IMR-90 (cell line): ENCODE measurements around the gene GCLC. TPM values are rescaled to one million over a fixed set of nuclear protein-coding genes. Genes with fewer than 3 reads are reported as not detected.

Experiments
- ATAC-seq: fragments of 200-7000 bp; cut with Tn5 transposase; 2 replicates; pipeline ENCODE4 v1.9.1; 2020; ENCODE audit warnings: low read depth, mild to moderate bottlenecking, moderate library complexity
- BruUV-seq: library from RNA; stranded (reverse); fragments of 400-500 nt; replicated peaks from 2 replicates; lab custom pipeline; 2021; lab: Mats Ljungman, UMichigan
- CTCF ChIA-PET: fragments of 300-600 bp; formaldehyde crosslinking; extraction: SDS; loops from one replicate; lab custom pipeline; 2021; ENCODE audit warnings: antibody characterized with exemption; lab: Yijun Ruan, JAX
- POLR2A ChIA-PET: fragments of 300-600 bp; sonication (Branson Sonifier 250); formaldehyde crosslinking; loops from one replicate; lab custom pipeline; 2022; ENCODE audit warnings: antibody characterized with exemption; ENCODE audit not compliant: unreplicated experiment; lab: Charles Lee
- DNase-seq: peaks from one replicate; pipeline ENCODE4 v3.0.0; 2013
- H2AFZ ChIP-seq: replicated peaks from 2 replicates; pipeline ENCODE3; 2013; ENCODE audit warnings: low read length, mild to moderate bottlenecking; ENCODE audit not compliant: poor library complexity
- H2AK5ac ChIP-seq: 2 replicates; pipeline ENCODE4 v1.6.1; 2013; ENCODE audit warnings: low read depth, low read length, inconsistent platforms
- H2AK9ac ChIP-seq: replicated peaks from 2 replicates; pipeline ENCODE3; 2013; ENCODE audit warnings: mild to moderate bottlenecking, low read depth, low read length, moderate library complexity; ENCODE audit not compliant: poor library complexity
- H2BK120ac ChIP-seq: 2 replicates; pipeline ENCODE4 v1.6.1; 2013; ENCODE audit warnings: low read depth, low read length, inconsistent platforms
- H2BK15ac ChIP-seq: 3 replicates; pipeline ENCODE4 v1.6.1; 2013; ENCODE audit warnings: low read depth, low read length, inconsistent platforms
- H2BK20ac ChIP-seq: 2 replicates; pipeline ENCODE4 v1.6.1; 2013; ENCODE audit warnings: low read depth, mild to moderate bottlenecking, inconsistent platforms, low read length, moderate library complexity
- H2BK5ac ChIP-seq: 2 replicates; pipeline ENCODE4 v1.6.1; 2013; ENCODE audit warnings: mild to moderate bottlenecking, low read depth, low read length, inconsistent platforms; ENCODE audit not compliant: poor library complexity, severe bottlenecking
- H3K14ac ChIP-seq: replicated peaks from 2 replicates; pipeline ENCODE4 v1.6.1; 2013; ENCODE audit warnings: low read depth, low read length, inconsistent platforms
- H3K18ac ChIP-seq: 2 replicates; pipeline ENCODE4 v1.6.1; 2013; ENCODE audit warnings: low read depth, low read length, control low read depth
- H3K23ac ChIP-seq: 2 replicates; pipeline ENCODE4 v1.6.1; 2013; ENCODE audit warnings: low read depth, low read length, inconsistent platforms
- H3K27ac ChIP-seq: 2 replicates; pipeline ENCODE4 v1.5.1; 2013; ENCODE audit warnings: mild to moderate bottlenecking, control low read depth, low read length; ENCODE audit not compliant: insufficient read depth
- H3K27me3 ChIP-seq: 2 replicates; pipeline ENCODE4 v1.6.1; 2013; ENCODE audit warnings: low read length; ENCODE audit not compliant: control insufficient read depth, insufficient read depth
- H3K36me3 ChIP-seq: 2 replicates; pipeline ENCODE4 v1.6.1; 2013; ENCODE audit warnings: low read length, mixed read lengths; ENCODE audit not compliant: control insufficient read depth, insufficient read depth
- H3K4ac ChIP-seq: 2 replicates; pipeline ENCODE4 v1.6.1; 2013; ENCODE audit warnings: low read depth, low read length, inconsistent platforms
- H3K4me1 ChIP-seq: 2 replicates; pipeline ENCODE4 v1.6.1; 2013; ENCODE audit warnings: low read length, mixed read lengths; ENCODE audit not compliant: control insufficient read depth, insufficient read depth
- H3K4me2 ChIP-seq: 2 replicates; pipeline ENCODE4 v1.6.1; 2013; ENCODE audit warnings: low read depth, mild to moderate bottlenecking, control low read depth, low read length, moderate library complexity
- H3K4me3 ChIP-seq: 2 replicates; pipeline ENCODE4 v1.5.1; 2013; ENCODE audit warnings: low read depth, mild to moderate bottlenecking, control low read depth, low read length, moderate library complexity; ENCODE audit not compliant: insufficient read depth
- H3K56ac ChIP-seq: 2 replicates; pipeline ENCODE4 v1.6.1; 2013; ENCODE audit warnings: low read length, inconsistent platforms; ENCODE audit not compliant: insufficient read depth; ENCODE audit errors: extremely low read depth
- H3K79me1 ChIP-seq, 2 experiments: 2 replicates each; pipeline ENCODE4 v1.6.1; 2013; ENCODE audit warnings: low read length in 2 of 2, inconsistent platforms in 1 of 2, low read depth in 1 of 2
- H3K9ac ChIP-seq: 2 replicates; pipeline ENCODE4 v1.6.1; 2013; ENCODE audit warnings: low read depth, low read length, control low read depth
- H3K9me1 ChIP-seq: 2 replicates; pipeline ENCODE4 v1.6.1; 2013; ENCODE audit warnings: low read length, inconsistent platforms; ENCODE audit not compliant: insufficient read depth
- H3K9me3 ChIP-seq: 2 replicates; pipeline ENCODE4 v1.6.1; 2013; ENCODE audit warnings: low read length; ENCODE audit not compliant: control insufficient read depth, insufficient read depth
- H4K20me1 ChIP-seq: 2 replicates; pipeline ENCODE4 v1.6.1; 2013; ENCODE audit warnings: low read length, inconsistent platforms; ENCODE audit not compliant: insufficient read depth
- H4K5ac ChIP-seq: 2 replicates; pipeline ENCODE4 v1.6.1; 2013; ENCODE audit warnings: mild to moderate bottlenecking, low read depth, low read length, control low read depth
- H4K8ac ChIP-seq, 2 experiments: 2 replicates each; pipeline ENCODE4 v1.6.1; 2013; ENCODE audit warnings: low read depth in 2 of 2, low read length in 2 of 2, control low read depth in 1 of 2, inconsistent platforms in 1 of 2
- H4K91ac ChIP-seq: 2 replicates; pipeline ENCODE4 v1.6.1; 2013; ENCODE audit warnings: low read depth, low read length, inconsistent platforms; ENCODE audit not compliant: insufficient read depth
- BHLHE40 ChIP-seq: fragments of 150-350 bp; IDR thresholded peaks from 2 replicates; pipeline ENCODE4 v1.6.1; 2016; ENCODE audit warnings: mild to moderate bottlenecking, low read depth, low read length
- FOS ChIP-seq: fragments of 150-350 bp; IDR thresholded peaks from 2 replicates; pipeline ENCODE4 v1.6.1; 2016; ENCODE audit warnings: low read depth, low read length
- RAD21 ChIP-seq: IDR thresholded peaks from 2 replicates; pipeline ENCODE4 v1.6.1; 2012; ENCODE audit warnings: low read length, improper control_type of control experiment
- RCOR1 ChIP-seq: IDR thresholded peaks from 2 replicates; pipeline ENCODE4 v1.6.1; 2012; ENCODE audit warnings: mild to moderate bottlenecking, low read length, improper control_type of control experiment; ENCODE audit not compliant: insufficient replicate concordance
- WGBS, 2 experiments: methylation state at CpG; one replicate each; pipeline versions ENCODE4 v1.1.5 to v1.1.7; 2013; ENCODE audit warnings: missing lambda C conversion rate in 2 of 2; ENCODE audit not compliant: insufficient read length in 1 of 2; ENCODE audit errors: extremely low coverage in 2 of 2; 5-methylcytosine and 5-hydroxymethylcytosine counted together
- dilution Hi-C: fragments of 300-500 bp; cut with HindIII; formaldehyde crosslinking; loops from one replicate; pipeline ENCODE4 v1.14.3; 2018; ENCODE audit warnings: low sequenced_read_pairs; ENCODE audit not compliant: unreplicated experiment
- in situ Hi-C: fragments of 300-500 bp; cut with MboI; formaldehyde crosslinking; loops from 3 replicates; pipeline ENCODE4 v1.14.3; 2019; ENCODE audit warnings: low sequenced_read_pairs, inconsistent platforms, mixed read lengths
- intact Hi-C: fragments of 100-400 bp; cut with micrococcal nuclease; formaldehyde crosslinking; loops from 2 replicates; pipeline ENCODE4 v1.10.0; 2022
- polyA plus RNA-seq, 3 experiments: library from polyadenylated mRNA; depleted of rRNA; stranded (reverse); fragments of >200 nt; gene quantifications; 2 replicates each; pipeline ENCODE4 v1.2.3, GENCODE V29; 2012; ENCODE audit warnings: low replicate concordance in 1 of 3
- total RNA-seq: library from RNA; depleted of rRNA; stranded (reverse); fragments of >200 nt; gene quantifications from 2 replicates; pipeline ENCODE4 v1.2.3, GENCODE V29; 2012
- TF ChIP-seq, protein P1 (sequence below): fragments of 150-350 bp; IDR thresholded peaks from 2 replicates; pipeline ENCODE4 v1.6.1; 2016; ENCODE audit warnings: low read depth, mild to moderate bottlenecking, low read length, moderate library complexity, borderline replicate concordance
- TF ChIP-seq, protein P2 (sequence below): conservative IDR thresholded peaks from 2 replicates; pipeline ENCODE4 v1.5.1; 2012; ENCODE audit warnings: mild to moderate bottlenecking, low read depth, low read length, improper control_type of control experiment
- TF ChIP-seq, protein P3 (sequence below): fragments of 150-350 bp; IDR thresholded peaks from 2 replicates; pipeline ENCODE4 v1.6.1; 2017; ENCODE audit warnings: mild to moderate bottlenecking, antibody characterized with exemption, low read length, low read depth

GCLC gene
- total and polyA plus RNA-seq, 2 of the 4 experiments (the other 2 are of a cell fraction): 14.2 to 24.2 TPM

- Histone ChIP-seq H3K4me2 (peak overlapping the region; percentile 82), H3K27ac (0 out of 2 replicates have a peak overlapping the region, but pooled peaks have one; percentile 38), H2AK9ac (no peak overlapping the region), H3K9me1 (peaks cover 10% of the 10 kb centered on the region), H3K79me1 (peaks cover 8 to 30% of the 10 kb centered on the region in 2 experiments; a peak in 2 of 4 replicates), H3K18ac (peak overlapping the region; percentile 94; the same call in 1 of the 2 replicates), H4K91ac (peak overlapping the region; percentile 72), H3K9ac (no peak overlapping the region), H2AK5ac (peak overlapping the region; percentile 71; the same call in 1 of the 2 replicates), H3K4me1 (peaks cover 16% of the 10 kb centered on the region), H3K4me3 (peak overlapping the region; percentile 7; the same call in 1 of the 2 replicates), H3K9me3 (no peaks in the 10 kb centered on the region), H2BK20ac (peak overlapping the region; percentile 75; the same call in 1 of the 2 replicates), H2BK120ac (peak overlapping the region; percentile 60), H3K14ac (peak overlapping the region; percentile 12; the same call in 1 of the 2 replicates), H4K5ac (peak overlapping the region; percentile 81; the same call in 1 of the 2 replicates), H2BK5ac (peak overlapping the region; percentile 92), H2AFZ (peak overlapping the region; percentile 66), H3K23ac (peak overlapping the region; percentile 22; the same call in 1 of the 2 replicates), H2BK15ac (peak overlapping the region; percentile 89; the same call in 2 of the 3 replicates), H3K27me3 (no peaks in the 10 kb centered on the region), H3K4ac (peak overlapping the region; percentile 81), H3K36me3 (no peaks in the 10 kb centered on the region), H4K8ac (peak overlapping the region; percentile 17 to 57; a peak in 3 of 4 replicates), H3K56ac (no peak overlapping the region), H4K20me1 (no peaks in the 10 kb centered on the region)
- peak; percentile 84 for DNase-seq
- POLR2A ChIA-PET: no interaction called here
- in situ Hi-C loops (loop anchor here (5.0 kb wide), 2 partner anchors 49 to 106 kb away; no protein-coding TSS in a partner anchor), dilution Hi-C loops (no loop called here), intact Hi-C loops (loop anchor here (5.0 kb wide), 1 partner anchor 34 kb away; no protein-coding TSS in a partner anchor)
- no CpG with 5 or more reads among the region's 2 CpGs for WGBS, 2 experiments
- BruUV-seq: no TSS peak
- TF ChIP-seq, protein P1, sequence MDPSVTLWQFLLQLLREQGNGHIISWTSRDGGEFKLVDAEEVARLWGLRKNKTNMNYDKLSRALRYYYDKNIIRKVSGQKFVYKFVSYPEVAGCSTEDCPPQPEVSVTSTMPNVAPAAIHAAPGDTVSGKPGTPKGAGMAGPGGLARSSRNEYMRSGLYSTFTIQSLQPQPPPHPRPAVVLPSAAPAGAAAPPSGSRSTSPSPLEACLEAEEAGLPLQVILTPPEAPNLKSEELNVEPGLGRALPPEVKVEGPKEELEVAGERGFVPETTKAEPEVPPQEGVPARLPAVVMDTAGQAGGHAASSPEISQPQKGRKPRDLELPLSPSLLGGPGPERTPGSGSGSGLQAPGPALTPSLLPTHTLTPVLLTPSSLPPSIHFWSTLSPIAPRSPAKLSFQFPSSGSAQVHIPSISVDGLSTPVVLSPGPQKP: no peak
- TF ChIP-seq, protein P2, sequence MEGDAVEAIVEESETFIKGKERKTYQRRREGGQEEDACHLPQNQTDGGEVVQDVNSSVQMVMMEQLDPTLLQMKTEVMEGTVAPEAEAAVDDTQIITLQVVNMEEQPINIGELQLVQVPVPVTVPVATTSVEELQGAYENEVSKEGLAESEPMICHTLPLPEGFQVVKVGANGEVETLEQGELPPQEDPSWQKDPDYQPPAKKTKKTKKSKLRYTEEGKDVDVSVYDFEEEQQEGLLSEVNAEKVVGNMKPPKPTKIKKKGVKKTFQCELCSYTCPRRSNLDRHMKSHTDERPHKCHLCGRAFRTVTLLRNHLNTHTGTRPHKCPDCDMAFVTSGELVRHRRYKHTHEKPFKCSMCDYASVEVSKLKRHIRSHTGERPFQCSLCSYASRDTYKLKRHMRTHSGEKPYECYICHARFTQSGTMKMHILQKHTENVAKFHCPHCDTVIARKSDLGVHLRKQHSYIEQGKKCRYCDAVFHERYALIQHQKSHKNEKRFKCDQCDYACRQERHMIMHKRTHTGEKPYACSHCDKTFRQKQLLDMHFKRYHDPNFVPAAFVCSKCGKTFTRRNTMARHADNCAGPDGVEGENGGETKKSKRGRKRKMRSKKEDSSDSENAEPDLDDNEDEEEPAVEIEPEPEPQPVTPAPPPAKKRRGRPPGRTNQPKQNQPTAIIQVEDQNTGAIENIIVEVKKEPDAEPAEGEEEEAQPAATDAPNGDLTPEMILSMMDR: no peak
- TF ChIP-seq, protein P3, sequence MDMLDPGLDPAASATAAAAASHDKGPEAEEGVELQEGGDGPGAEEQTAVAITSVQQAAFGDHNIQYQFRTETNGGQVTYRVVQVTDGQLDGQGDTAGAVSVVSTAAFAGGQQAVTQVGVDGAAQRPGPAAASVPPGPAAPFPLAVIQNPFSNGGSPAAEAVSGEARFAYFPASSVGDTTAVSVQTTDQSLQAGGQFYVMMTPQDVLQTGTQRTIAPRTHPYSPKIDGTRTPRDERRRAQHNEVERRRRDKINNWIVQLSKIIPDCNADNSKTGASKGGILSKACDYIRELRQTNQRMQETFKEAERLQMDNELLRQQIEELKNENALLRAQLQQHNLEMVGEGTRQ: no peak
- TF ChIP-seq FOS: no peak
- TF ChIP-seq RAD21: no peak
- TF ChIP-seq BHLHE40: no peak
- no peak for TF ChIP-seq RCOR1
- ATAC-seq: no peak
- CTCF ChIA-PET: interaction anchor here (0.5 to 0.9 kb wide), 5 partner anchors 13 to 410 kb away, joined by 3 to 6 read pairs (median 4); no protein-coding TSS in a partner anchor
These were observed 1.4 kb upstream of the GCLC start for GRCh38 chr6:53546281-53546680.
